ENCODE data around the gene AZU1. TPM values are rescaled to one million over a fixed set of nuclear protein-coding genes. Genes with fewer than 3 reads are reported as not detected.

Gene AZU1
- total and polyA plus RNA-seq, 4 donors = 0.08 to 20.2 (median 0.99) TPM

- TF ChIP-seq RXRA (IDR thresholded peaks at IDR 0.05) (no peak), ATF3 (IDR thresholded peaks at IDR 0.05) (no peak), HNF4G (IDR thresholded peaks at IDR 0.05) (no peak), REST (IDR thresholded peaks at IDR 0.05) (no peak), HNF4A (conservative IDR thresholded peaks at IDR 0.05) (no peak), FOXA1 (IDR thresholded peaks at IDR 0.05) (no peak), YY1 (IDR thresholded peaks at IDR 0.05) (no peak)
Observed at GRCh38 chr19:814152-815078, 13.2 kb upstream of the AZU1 start (continued).

GRCh38 chr19:815079-815774, 12.4 kb upstream of the AZU1 start:
- TF ChIP-seq JUND (IDR thresholded peaks at IDR 0.05) (no peak), CTCF (IDR thresholded peaks at IDR 0.05; ENCODE audit: low read depth, low read length, missing input control) (no peak), NR2F2 (IDR thresholded peaks at IDR 0.05) (no peak), FOXA2 (IDR thresholded peaks at IDR 0.05) (no peak), HNF4A (conservative IDR thresholded peaks at IDR 0.05) (no peak), FOXA1 (IDR thresholded peaks at IDR 0.05) (no peak), RXRA (IDR thresholded peaks at IDR 0.05) (no peak), EGR1 (IDR thresholded peaks at IDR 0.05; ENCODE audit: low read depth in 2 of 2) (no peak), MAX (IDR thresholded peaks at IDR 0.05) (no peak), TAF1 (conservative IDR thresholded peaks at IDR 0.05) (no peak), YY1 (IDR thresholded peaks at IDR 0.05) (no peak), ATF3 (IDR thresholded peaks at IDR 0.05) (no peak), HNF4G (IDR thresholded peaks at IDR 0.05) (no peak), SP1 (IDR thresholded peaks at IDR 0.05) (no peak), ZBTB33 (IDR thresholded peaks at IDR 0.05) (no peak), GABPA (IDR thresholded peaks at IDR 0.05 in 1 of 2, conservative IDR thresholded peaks at IDR 0.05 in 1 of 2) (no peak), REST (IDR thresholded peaks at IDR 0.05) (no peak), RAD21 (IDR thresholded peaks at IDR 0.05) (no peak)
- no peak overlapping the region for H3K27ac ChIP-seq (ENCODE audit: low read depth in 1 of 2, low read length in 2 of 2)
- H3K4me3 ChIP-seq (ENCODE audit: low read depth in 1 of 3, low read length in 3 of 3) = no peak overlapping the region
- H3K36me3 ChIP-seq (ENCODE audit: control insufficient read depth in 4 of 4, insufficient read depth in 3 of 4, low read depth in 1 of 4, low read length in 3 of 4) = peaks cover 5 to 20% (median 14%) of the 10 kb centered on the region in 4 donors
- H3K9me3 ChIP-seq (ENCODE audit: control insufficient read depth in 4 of 4, low read length in 3 of 4) = no peaks in the 10 kb centered on the region
- WGBS = 95% methylated on average over 47 of the region's 47 CpGs
- no peak for DNase-seq (ENCODE audit: low spot score)
- no peaks in the 10 kb centered on the region for H3K4me1 ChIP-seq (ENCODE audit: control insufficient read depth in 4 of 4, insufficient read depth in 4 of 4, low read length in 3 of 4)
- no peaks in the 10 kb centered on the region for H3K27me3 ChIP-seq (ENCODE audit: control insufficient read depth in 4 of 4, insufficient read depth in 4 of 4, low read length in 3 of 4)
- no peak overlapping the region for H3K9ac ChIP-seq (ENCODE audit: low read depth in 1 of 2, low read length in 2 of 2)

Measured in liver (tissue), 9 donors.